HL-60 (cell line): ENCODE data around the gene CLVS2.

Experiments
- CTCF ChIP-seq: IDR thresholded peaks from one replicate; pipeline ENCODE4 v1.5.1; 2011; ENCODE audit warnings: low read length, control low read depth, inconsistent platforms; ENCODE audit not compliant: insufficient read depth
- GABPA ChIP-seq: IDR thresholded peaks from 2 replicates; pipeline ENCODE4 v1.6.1; 2012; ENCODE audit warnings: low read depth
- POLR2AphosphoS5 ChIP-seq: IDR thresholded peaks from 2 replicates; pipeline ENCODE4 v1.6.1; 2012; ENCODE audit warnings: low read depth
- REST ChIP-seq: IDR thresholded peaks from 2 replicates; pipeline ENCODE4 v1.6.1; 2012; ENCODE audit warnings: low read depth; ENCODE audit not compliant: insufficient replicate concordance

GRCh38 chr6:123094795-123095194, 98.8 kb downstream of the CLVS2 start:
- no peak for TF ChIP-seq CTCF
- TF ChIP-seq POLR2AphosphoS5: no peak
- no peak for TF ChIP-seq REST
- no peak for TF ChIP-seq GABPA
